Cardiac muscle cell (in vitro differentiated cells and primary cell): ENCODE data around the gene MEGF8. TPM values are rescaled to one million over a fixed set of nuclear protein-coding genes. Genes with fewer than 3 reads are reported as not detected.

ENCODE experiments used
- DNase-seq, 2 donors: peaks; one replicate each; pipeline versions ENCODE4 v3.0.0 to v3.0.0-alpha.2; 2010 to 2017; ENCODE audit warnings: low read depth in 1 of 2, low spot score in 1 of 2
- H3K27ac ChIP-seq: fragments of 200-600 bp; sonication (generic); 2 replicates; pipeline ENCODE4 v1.5.1; 2016
- H3K27me3 ChIP-seq: fragments of 200-600 bp; sonication (generic); 2 replicates; pipeline ENCODE4 v1.6.0; 2016; ENCODE audit warnings: control low read depth
- H3K36me3 ChIP-seq: fragments of 200-600 bp; sonication (generic); 2 replicates; pipeline ENCODE4 v1.5.1; 2016; ENCODE audit warnings: control low read depth
- H3K4me1 ChIP-seq: fragments of 200-600 bp; sonication (generic); 2 replicates; pipeline ENCODE4 v1.8.1; 2017; ENCODE audit warnings: low read depth, mild to moderate bottlenecking, mixed run types
- H3K4me3 ChIP-seq: fragments of 200-600 bp; sonication (generic); 2 replicates; pipeline ENCODE4 v1.5.1; 2016; ENCODE audit warnings: mild to moderate bottlenecking
- H3K9me3 ChIP-seq: fragments of 200-600 bp; sonication (generic); 2 replicates; pipeline ENCODE4 v1.5.1; 2017; ENCODE audit warnings: low read depth, mild to moderate bottlenecking, control low read depth
- CTCF ChIP-seq: IDR thresholded peaks from 2 replicates; pipeline ENCODE4 v1.5.1; 2012; ENCODE audit warnings: low read depth, mild to moderate bottlenecking, low read length
- polyA plus RNA-seq: library from polyadenylated mRNA; unstranded; fragments of >200 nt; fragmentation: Nextera tagmentation; extraction: Ambion mirVana; gene quantifications from 2 replicates; pipeline ENCODE4 v1.2.1, GENCODE V29; 2016
- total RNA-seq: library from RNA; depleted of rRNA; stranded (reverse); fragments of >200 nt; gene quantifications from 2 replicates; pipeline ENCODE4 v1.2.3, GENCODE V29; 2016

MEGF8 gene
- total and polyA plus RNA-seq, 2 experiments from 2014 or later, result 23.9 to 102 TPM

DNA sequence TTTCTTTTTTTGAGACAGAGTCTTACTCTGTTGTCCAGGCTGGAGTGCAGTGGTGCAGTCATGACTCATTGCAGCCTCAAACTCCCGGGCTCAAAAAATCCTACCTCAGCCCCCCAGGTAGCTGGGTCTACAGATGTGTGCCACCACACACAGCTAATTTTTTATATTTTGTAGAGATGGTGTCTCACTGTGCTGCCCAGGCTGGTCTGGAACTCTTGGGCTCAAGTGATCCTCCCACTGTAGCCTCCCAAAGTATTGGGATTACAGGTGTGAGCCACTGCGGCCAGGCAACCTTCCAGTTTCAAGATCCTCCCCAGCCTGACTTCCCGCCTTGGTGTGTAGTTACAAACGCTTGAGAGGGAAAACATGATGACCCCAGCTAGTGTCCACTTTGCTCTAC lies 42.5 kb downstream of the MEGF8 start:
- peaks cover 5% of the 10 kb centered on the region for H3K36me3 ChIP-seq
- no peak for DNase-seq
- peak overlapping the region; percentile 94 for H3K27ac ChIP-seq
- no peak overlapping the region for H3K4me3 ChIP-seq
- no peaks in the 10 kb centered on the region for H3K27me3 ChIP-seq
- peaks cover 21% of the 10 kb centered on the region for H3K4me1 ChIP-seq
- TF ChIP-seq CTCF, result no peak
- H3K9me3 ChIP-seq, result no peaks in the 10 kb centered on the region

GRCh38 chr19:42368360-42368759 lies 42.9 kb downstream of the MEGF8 start:
- H3K4me3 ChIP-seq, result no peak overlapping the region
- DNase-seq, result no peak
- TF ChIP-seq CTCF, result no peak
- no peaks in the 10 kb centered on the region for H3K9me3 ChIP-seq
- H3K36me3 ChIP-seq, result peaks cover 3% of the 10 kb centered on the region
- H3K27me3 ChIP-seq, result no peaks in the 10 kb centered on the region
- H3K4me1 ChIP-seq, result peaks cover 21% of the 10 kb centered on the region
- no peak overlapping the region for H3K27ac ChIP-seq

DNA sequence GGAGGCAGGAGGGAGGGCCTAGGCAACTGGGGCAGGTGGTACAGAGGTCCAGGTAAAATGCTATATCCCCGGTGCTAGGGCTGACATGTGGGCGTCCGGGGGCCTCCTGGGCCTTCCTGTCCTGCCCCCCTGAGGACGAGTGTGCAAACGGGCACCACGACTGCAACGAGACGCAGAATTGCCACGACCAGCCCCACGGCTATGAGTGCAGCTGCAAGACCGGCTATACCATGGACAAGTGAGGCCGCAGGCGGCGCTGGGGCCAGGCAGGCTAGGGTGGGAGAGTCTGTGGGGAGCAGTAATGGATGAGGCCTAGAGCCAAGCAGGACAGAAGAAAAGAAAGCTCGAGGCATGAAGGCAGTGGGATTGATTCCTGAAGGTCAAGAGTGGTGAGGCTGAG lies 43.3 kb downstream of the MEGF8 start:
- Histone ChIP-seq H3K4me3 (no peak overlapping the region), H3K27me3 (no peaks in the 10 kb centered on the region), H3K9me3 (no peaks in the 10 kb centered on the region), H3K4me1 (peaks cover 21% of the 10 kb centered on the region), H3K27ac (no peak overlapping the region), H3K36me3 (no peaks in the 10 kb centered on the region)
- DNase-seq, result no peak
- TF ChIP-seq CTCF, result no peak

GRCh38 chr19:42369433-42370067 lies 44.1 kb downstream of the MEGF8 start:
- no peak for TF ChIP-seq CTCF

DNA sequence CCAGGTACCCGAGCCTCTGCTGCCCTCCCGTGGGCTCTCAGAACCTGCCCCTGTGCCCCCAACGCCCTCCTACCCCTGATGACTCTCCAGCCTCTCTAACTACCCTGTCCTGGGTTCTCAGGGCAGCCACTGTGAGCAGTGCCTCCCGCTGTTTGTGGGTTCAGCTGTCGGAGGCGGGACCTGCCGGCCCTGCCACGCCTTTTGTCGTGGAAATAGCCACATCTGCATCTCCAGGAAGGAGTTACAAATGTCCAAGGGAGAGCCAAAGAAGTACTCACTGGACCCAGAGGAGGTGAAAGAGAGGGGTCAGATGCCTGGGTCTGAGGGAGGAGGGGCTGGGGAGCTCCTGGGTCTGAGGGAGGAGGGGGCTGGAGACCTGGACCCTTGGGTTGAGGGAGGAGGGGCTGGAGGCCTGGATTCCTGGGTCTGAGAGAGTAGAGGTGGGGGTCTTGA lies 44.7 kb downstream of the MEGF8 start:
- no peak for TF ChIP-seq CTCF
- H3K27me3 ChIP-seq, result no peaks in the 10 kb centered on the region
- peaks cover 21% of the 10 kb centered on the region for H3K4me1 ChIP-seq
- no peak for DNase-seq
- peaks cover 3% of the 10 kb centered on the region for H3K36me3 ChIP-seq
- H3K9me3 ChIP-seq, result no peaks in the 10 kb centered on the region
- no peak overlapping the region for H3K27ac ChIP-seq
- H3K4me3 ChIP-seq, result no peak overlapping the region

More at GRCh38 chr19:42369433-42370067, 44.1 kb downstream of the MEGF8 start:
- H3K36me3 ChIP-seq, result no peaks in the 10 kb centered on the region
- no peak overlapping the region for H3K27ac ChIP-seq
- no peaks in the 10 kb centered on the region for H3K9me3 ChIP-seq
- no peaks in the 10 kb centered on the region for H3K27me3 ChIP-seq
- H3K4me3 ChIP-seq, result no peak overlapping the region
- DNase-seq, result no peak
- H3K4me1 ChIP-seq, result peaks cover 21% of the 10 kb centered on the region
